Activated naive CD8-positive, alpha-beta T cell treated with anti-CD3 and anti-CD28 coated beads, Interleukin-2, amount 50 U/mL, for 24 hours (primary cell): ENCODE measurements around the gene MRAS.

ENCODE experiments used
- ATAC-seq: fragments of 150-1000 bp; cut with Tn5 transposase; one replicate; pipeline ENCODE4 v1.10.0; 2021
- DNase-seq: peaks from one replicate; pipeline ENCODE4 v3.0.0; 2021
- H3K27ac Mint-ChIP-seq: one replicate; pipeline ENCODE4 v1.8.0; 2021; ENCODE audit warnings: mild to moderate bottlenecking, mixed read lengths
- H3K27me3 Mint-ChIP-seq: one replicate; pipeline ENCODE4 v1.8.0; 2021; ENCODE audit warnings: mixed read lengths
- H3K36me3 Mint-ChIP-seq: one replicate; pipeline ENCODE4 v1.8.0; 2021; ENCODE audit warnings: low read depth, mixed read lengths
- H3K4me1 Mint-ChIP-seq: one replicate; pipeline ENCODE4 v1.8.0; 2021; ENCODE audit warnings: mixed read lengths
- H3K4me3 Mint-ChIP-seq: one replicate; pipeline ENCODE4 v1.8.0; 2021; ENCODE audit warnings: mild to moderate bottlenecking, moderate library complexity, mixed read lengths
- H3K9me3 Mint-ChIP-seq: one replicate; pipeline ENCODE4 v1.8.0; 2021; ENCODE audit warnings: mixed read lengths

The MRAS gene

DNA sequence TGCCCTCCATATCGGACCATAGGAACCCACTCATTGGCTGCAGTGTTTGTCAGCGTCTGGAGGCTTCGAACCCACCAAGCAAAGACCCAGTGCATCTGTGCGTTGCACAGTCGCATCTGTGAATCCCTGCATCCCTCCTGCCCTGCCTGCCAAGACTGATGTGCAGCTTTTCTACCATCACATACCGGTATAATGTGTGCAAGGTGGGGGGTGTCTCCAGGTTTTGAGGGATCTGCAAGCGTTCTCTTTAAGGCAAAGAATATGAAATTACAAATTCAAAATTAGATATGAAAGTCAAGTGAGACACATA lies 18.4 kb upstream of the MRAS start:
- DNase-seq (no peak), ATAC-seq (no peak)
- peak overlapping the region; percentile 81 for H3K4me3 Mint-ChIP-seq
- no peak overlapping the region for H3K27ac Mint-ChIP-seq
- no peaks in the 10 kb centered on the region for H3K9me3 Mint-ChIP-seq
- no peaks in the 10 kb centered on the region for H3K27me3 Mint-ChIP-seq
- no peaks in the 10 kb centered on the region for H3K36me3 Mint-ChIP-seq
- H3K4me1 Mint-ChIP-seq, result peaks cover 31% of the 10 kb centered on the region

DNA sequence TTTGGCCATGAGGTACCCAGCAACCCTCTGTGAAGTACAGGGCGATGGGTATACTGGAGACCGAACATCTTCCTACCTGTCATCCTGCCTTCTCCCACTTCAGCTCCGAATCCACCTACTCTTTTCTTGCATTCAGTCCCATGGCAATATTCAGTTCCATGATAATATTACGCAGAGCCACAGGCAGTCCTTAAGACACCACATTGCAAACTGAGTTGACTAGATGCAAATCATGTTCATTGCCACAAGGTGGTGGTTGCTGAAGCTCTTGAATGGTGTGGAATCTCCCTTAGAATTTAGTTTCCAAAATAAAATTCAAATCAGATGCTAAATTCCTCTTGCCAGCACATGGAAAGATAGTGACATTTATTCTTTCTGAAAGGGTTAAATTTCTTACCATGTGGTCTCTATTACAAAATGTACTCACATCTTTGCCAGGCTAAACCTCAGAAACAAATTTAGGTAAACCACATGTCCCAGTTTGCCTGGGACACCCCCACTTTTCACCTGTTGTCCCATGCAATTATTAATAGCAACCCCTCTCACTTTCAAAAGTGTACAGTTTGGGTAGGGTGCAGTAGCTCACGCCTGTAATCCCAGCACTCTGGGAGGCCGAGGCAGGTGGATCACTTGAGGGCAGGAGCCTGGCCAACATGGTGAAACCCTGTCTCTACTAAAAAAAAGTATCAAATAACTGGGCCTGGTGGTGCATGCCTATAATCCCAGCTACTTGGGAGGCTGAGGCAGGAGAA lies 17.1 kb upstream of the MRAS start:
- H3K27me3 Mint-ChIP-seq, result no peaks in the 10 kb centered on the region
- no peaks in the 10 kb centered on the region for H3K9me3 Mint-ChIP-seq
- H3K36me3 Mint-ChIP-seq, result no peaks in the 10 kb centered on the region
- ATAC-seq (no peak), DNase-seq (no peak)
- no peak overlapping the region for H3K4me3 Mint-ChIP-seq
- H3K27ac Mint-ChIP-seq, result no peak overlapping the region
- peaks cover 31% of the 10 kb centered on the region for H3K4me1 Mint-ChIP-seq

DNA sequence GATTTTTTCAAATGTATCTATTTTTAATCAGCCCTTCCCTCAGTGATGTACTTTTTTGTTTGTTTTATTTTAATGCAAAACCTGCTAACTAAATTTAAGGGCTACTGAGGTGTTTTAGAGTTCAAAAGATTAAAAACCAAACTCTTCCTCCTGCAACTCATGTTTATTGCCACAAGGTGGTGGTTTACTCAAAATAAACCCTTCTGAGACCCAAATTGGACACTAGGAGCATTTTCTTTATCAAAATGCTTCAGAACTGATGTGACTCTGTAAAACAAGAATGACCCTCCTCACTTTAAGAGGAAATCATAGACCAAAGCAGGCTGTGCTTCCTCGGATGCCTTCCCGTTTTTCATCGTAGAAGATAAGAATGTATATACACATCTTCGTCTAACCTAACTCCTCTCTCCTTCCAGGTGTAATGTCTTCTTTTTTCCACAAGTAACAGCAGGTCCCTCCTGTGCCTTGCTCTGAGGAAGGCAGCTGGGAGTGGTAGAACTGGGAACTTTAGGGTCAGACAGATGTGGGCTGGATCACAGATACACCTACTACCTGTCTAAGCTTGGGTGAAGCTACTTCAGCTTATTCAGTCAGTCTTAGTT lies 15.8 kb upstream of the MRAS start:
- no peak for DNase-seq
- no peak overlapping the region for H3K27ac Mint-ChIP-seq
- no peak for ATAC-seq
- H3K4me3 Mint-ChIP-seq, result peak overlapping the region; percentile 7
- H3K27me3 Mint-ChIP-seq, result no peaks in the 10 kb centered on the region
- no peaks in the 10 kb centered on the region for H3K9me3 Mint-ChIP-seq
- H3K36me3 Mint-ChIP-seq, result no peaks in the 10 kb centered on the region
- peaks cover 31% of the 10 kb centered on the region for H3K4me1 Mint-ChIP-seq

DNA sequence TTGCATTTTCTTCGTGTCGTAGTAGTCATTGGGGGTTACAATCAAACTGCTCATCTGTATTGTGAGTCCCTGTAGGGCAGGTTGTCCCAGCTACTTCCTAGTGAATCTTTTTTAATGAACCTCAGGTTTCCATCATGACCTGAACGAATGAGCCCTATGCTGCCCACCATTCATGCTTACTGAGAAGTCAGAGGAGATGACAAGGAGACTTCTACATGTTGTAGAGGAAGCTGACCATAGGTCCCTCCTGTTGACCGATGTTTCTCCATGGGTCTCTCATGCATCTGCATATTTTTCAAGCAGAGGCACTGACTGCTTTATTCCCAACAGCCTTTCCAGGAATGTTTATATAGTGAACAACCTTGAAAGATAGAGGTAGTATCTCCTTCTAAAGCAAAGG lies 13.8 kb upstream of the MRAS start:
- Mint-ChIP-seq H3K9me3 (no peaks in the 10 kb centered on the region), H3K27me3 (no peaks in the 10 kb centered on the region), H3K4me3 (no peak overlapping the region), H3K27ac (no peak overlapping the region), H3K36me3 (no peaks in the 10 kb centered on the region), H3K4me1 (peaks cover 17% of the 10 kb centered on the region)
- ATAC-seq (no peak), DNase-seq (no peak)

DNA sequence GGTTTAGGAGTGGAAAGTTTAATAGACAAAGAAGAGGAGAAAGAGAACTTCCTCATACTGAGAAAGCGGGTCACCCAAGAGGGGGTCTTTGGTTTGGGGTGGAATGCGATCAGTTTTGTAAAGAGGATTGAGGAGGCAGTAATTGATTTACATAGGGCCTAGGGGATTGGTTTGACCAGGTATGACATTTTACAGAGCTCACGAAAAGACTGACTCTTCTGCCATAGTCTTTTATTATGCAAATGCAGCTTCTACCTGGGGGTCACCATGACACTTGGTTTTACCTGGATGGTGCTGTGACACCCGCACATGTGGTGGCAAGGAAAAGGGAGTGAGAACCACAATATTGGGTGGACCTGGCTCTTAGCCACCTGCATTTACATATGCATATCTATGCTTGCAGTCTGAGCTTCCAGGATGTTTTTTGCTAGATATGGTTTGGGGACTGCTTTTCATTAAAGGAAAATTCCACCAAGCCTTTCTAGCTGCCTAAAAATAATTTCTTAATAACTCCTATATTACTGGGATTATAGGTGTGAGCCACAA lies 11.9 kb upstream of the MRAS start:
- no peak for ATAC-seq
- Mint-ChIP-seq H3K4me3 (no peak overlapping the region), H3K9me3 (no peaks in the 10 kb centered on the region), H3K27me3 (no peaks in the 10 kb centered on the region), H3K4me1 (peaks cover 4% of the 10 kb centered on the region), H3K36me3 (no peaks in the 10 kb centered on the region), H3K27ac (no peak overlapping the region)
- no peak for DNase-seq

DNA sequence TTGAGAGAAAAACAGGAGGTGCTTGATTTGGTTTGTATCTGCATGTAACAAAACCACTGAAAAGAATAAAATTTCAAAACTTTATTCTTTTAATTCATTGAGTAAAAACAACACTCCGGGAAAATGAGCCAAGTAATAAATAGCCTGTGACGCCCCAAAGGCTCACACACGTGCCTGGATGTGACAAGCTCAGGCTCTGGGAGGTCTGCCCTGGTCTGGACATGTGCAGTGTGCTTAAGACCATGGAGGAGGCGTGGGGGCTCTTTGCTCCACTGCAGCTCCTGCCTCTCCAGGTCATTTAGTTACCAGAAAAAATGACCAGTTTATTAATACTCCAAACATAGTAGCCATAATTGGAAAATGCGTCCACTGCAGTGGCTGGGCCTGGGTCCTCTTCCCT lies 10.1 kb upstream of the MRAS start:
- DNase-seq (no peak), ATAC-seq (no peak)
- no peaks in the 10 kb centered on the region for H3K36me3 Mint-ChIP-seq
- H3K27ac Mint-ChIP-seq, result no peak overlapping the region
- H3K4me1 Mint-ChIP-seq, result no peaks in the 10 kb centered on the region
- H3K27me3 Mint-ChIP-seq, result no peaks in the 10 kb centered on the region
- no peaks in the 10 kb centered on the region for H3K9me3 Mint-ChIP-seq
- no peak overlapping the region for H3K4me3 Mint-ChIP-seq

DNA sequence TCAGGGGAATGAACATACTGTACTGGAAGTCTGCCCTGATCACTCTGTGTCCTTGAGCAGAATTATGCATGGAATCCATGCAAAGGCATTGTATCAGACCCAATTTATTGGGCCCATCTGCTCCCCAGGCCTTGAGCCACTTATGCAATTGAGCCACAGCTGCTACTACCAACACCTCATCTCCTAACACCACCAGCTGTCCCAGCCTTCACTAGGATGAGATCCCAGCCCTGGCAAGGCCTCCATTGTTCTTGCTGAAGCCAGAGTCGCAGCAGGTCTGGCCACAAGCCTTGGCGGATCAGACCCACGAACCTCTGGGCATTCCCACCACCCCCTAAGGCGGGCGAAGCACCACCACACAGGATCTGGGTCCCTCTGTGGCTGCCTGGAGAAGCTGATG lies 9.6 kb upstream of the MRAS start:
- H3K27ac Mint-ChIP-seq, result no peak overlapping the region

DNA sequence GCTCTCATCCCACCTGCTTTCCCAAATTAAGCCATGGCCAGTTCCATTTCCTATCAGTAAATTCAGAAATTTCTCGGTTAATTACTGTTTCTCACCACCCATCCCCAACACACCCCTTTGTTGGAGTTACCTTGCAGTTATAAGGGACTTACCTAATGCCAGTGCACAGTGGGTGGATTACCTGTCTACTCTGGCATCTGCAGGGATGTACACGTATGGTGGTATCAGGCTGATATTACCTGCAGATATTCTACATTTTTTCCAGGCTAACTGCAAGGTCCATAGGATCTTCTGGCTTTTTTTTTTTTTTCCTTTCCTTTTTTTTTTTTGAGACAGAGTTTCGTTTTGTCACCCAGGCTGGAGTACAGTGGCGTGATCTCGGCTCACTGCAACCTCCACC lies 7.9 kb upstream of the MRAS start:
- Mint-ChIP-seq H3K4me1 (no peaks in the 10 kb centered on the region), H3K27ac (no peak overlapping the region), H3K27me3 (peaks cover 5% of the 10 kb centered on the region), H3K4me3 (no peak overlapping the region), H3K36me3 (no peaks in the 10 kb centered on the region), H3K9me3 (no peaks in the 10 kb centered on the region)
- ATAC-seq (no peak), DNase-seq (no peak)

More for the DNA sequence above, 9.6 kb upstream of the MRAS start:
- H3K4me3 Mint-ChIP-seq, result no peak overlapping the region
- H3K4me1 Mint-ChIP-seq, result no peaks in the 10 kb centered on the region
- H3K27me3 Mint-ChIP-seq, result no peaks in the 10 kb centered on the region
- no peaks in the 10 kb centered on the region for H3K9me3 Mint-ChIP-seq
- no peaks in the 10 kb centered on the region for H3K36me3 Mint-ChIP-seq
- DNase-seq (no peak), ATAC-seq (no peak)

DNA sequence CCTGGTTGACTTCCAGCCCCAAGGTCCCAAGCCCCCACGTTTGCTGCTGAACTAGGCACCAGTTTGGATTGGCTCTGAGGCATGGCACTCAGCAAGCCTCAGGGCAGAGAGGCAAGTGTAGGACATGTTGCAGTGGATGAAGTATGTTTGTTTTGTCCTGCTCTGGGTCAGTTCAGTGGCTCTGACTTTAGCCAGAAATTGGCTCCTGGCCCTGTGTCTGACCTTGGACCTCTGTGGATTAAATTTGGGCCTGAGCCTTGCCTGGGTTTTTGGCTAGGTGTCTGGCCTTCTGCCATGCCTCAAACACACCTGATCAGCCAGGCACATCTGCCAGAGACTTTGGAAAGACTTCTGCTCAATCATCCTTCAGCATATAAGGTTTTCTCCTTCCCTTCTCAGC lies 3.6 kb upstream of the MRAS start:
- peaks cover 4% of the 10 kb centered on the region for H3K9me3 Mint-ChIP-seq
- peaks cover 8% of the 10 kb centered on the region for H3K4me1 Mint-ChIP-seq
- no peak for ATAC-seq
- no peak overlapping the region for H3K4me3 Mint-ChIP-seq
- H3K27ac Mint-ChIP-seq, result no peak overlapping the region
- H3K36me3 Mint-ChIP-seq, result peaks cover 2% of the 10 kb centered on the region
- DNase-seq, result no peak
- peaks cover 32% of the 10 kb centered on the region for H3K27me3 Mint-ChIP-seq

DNA sequence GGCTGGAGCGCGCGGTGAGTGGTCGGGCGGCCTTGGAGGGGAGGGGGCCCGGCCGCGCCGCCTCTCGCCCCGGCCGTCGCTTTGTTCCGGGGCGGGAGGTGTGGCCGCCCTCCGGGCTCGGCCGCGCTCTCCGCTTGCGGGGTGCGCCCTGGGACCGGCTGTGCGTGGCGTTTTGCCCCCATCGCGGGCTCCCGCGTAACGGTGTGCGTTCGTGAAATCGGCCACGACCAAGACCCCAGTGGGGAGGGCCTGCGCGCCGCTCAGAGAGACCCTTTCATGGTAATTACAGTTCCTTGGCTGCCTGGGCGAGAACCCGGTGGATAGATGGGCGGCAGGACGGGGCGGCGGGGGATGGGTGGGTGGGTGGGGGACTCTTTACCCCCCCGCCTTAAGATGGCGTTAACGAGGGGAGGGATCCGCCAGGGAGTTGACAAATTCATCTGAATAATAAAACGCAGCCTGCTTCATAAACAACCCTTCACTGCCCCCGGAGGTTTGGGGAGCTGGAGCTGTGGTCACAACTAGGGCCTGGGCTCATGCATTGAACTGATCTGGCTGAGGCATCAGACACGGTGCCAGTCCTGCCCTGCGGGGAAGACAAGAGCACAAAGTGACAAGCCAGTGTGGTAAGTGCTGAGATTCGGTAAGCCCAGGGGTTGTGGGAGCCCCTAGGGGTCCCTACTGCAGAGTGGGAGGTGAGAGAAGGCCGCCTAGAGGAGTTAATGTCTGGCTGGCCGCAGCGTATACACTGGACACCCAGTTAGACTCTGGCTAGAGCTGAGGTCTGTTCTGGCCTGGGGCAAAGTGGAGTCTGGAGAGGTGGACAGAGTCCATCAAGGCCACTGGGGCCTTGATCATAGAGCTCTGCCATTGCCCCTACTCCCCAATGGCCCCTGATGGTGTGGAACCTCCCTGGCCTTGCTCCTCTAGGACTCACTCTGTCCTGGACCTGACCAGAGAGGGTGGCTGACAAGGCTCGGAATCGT lies 668 bp downstream of the MRAS start:
- peaks cover 2% of the 10 kb centered on the region for H3K36me3 Mint-ChIP-seq
- H3K27ac Mint-ChIP-seq, result no peak overlapping the region
- H3K4me3 Mint-ChIP-seq, result peak overlapping the region; percentile 45
- H3K4me1 Mint-ChIP-seq, result peaks cover 8% of the 10 kb centered on the region
- no peak for DNase-seq
- peaks cover 34% of the 10 kb centered on the region for H3K27me3 Mint-ChIP-seq
- ATAC-seq, result peak; percentile 9
- peaks cover 4% of the 10 kb centered on the region for H3K9me3 Mint-ChIP-seq

DNA sequence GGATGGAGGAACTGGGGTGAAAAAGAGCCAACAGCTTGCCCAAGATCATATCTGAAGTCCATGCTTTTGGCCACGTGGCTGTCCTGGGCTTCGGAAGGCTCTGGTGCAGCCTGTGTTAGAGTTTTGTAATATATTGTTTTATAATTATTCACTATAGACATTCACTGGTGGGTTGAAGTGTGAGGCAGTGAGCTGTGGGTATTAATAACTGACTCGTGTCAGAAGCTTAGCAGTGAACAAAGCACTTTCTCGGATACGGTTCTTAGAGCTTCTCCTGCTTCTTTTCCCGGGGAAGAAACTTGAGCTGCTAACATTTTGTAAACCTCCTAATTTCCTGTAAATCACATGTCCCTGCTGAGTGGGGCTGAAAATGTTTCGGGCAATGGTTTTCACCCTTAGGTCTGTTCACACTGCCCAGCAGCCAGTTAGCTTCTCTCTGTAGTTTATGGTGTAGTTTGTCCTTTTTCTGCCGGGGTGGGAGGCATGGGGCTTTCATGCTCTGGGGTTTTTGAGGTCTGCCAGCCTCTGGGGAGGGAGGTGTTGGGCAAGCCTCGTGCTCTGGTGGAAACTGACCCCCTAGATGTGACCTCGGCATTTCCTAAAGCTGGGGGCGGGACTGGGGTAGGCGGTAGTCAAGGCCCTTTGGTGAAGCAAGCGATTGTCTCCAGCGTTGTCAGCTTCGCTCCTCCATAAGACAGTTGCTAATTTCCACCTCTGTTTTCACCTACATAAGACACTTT lies 1.7 kb downstream of the MRAS start:
- Mint-ChIP-seq H3K9me3 (peaks cover 4% of the 10 kb centered on the region), H3K27ac (no peak overlapping the region), H3K4me3 (no peak overlapping the region), H3K27me3 (peaks cover 33% of the 10 kb centered on the region), H3K4me1 (peaks cover 8% of the 10 kb centered on the region), H3K36me3 (peaks cover 2% of the 10 kb centered on the region)
- ATAC-seq, result no peak
- no peak for DNase-seq

DNA sequence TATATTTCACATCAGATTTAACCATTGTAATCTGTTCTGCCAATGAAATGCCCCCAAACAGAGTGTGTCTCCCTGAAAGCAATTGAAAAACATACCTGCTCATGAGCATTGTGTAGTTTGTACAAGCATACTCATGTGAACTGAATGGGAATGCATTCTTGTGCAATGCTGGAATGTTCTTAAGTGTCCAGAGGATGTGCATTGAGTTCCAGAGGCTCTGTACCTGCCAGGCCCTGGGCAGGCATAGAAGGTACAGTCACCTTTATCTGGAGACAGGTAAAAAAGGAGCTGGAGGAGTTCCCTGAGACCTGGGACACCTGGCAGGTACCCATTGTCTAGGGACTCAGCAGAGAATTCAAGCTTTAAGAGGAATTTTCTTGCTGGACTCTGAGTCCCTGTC lies 2.8 kb downstream of the MRAS start:
- Mint-ChIP-seq H3K36me3 (peaks cover 2% of the 10 kb centered on the region), H3K27me3 (peaks cover 28% of the 10 kb centered on the region), H3K4me3 (no peak overlapping the region), H3K4me1 (peaks cover 8% of the 10 kb centered on the region), H3K9me3 (peaks cover 4% of the 10 kb centered on the region), H3K27ac (no peak overlapping the region)
- DNase-seq (no peak), ATAC-seq (no peak)

DNA sequence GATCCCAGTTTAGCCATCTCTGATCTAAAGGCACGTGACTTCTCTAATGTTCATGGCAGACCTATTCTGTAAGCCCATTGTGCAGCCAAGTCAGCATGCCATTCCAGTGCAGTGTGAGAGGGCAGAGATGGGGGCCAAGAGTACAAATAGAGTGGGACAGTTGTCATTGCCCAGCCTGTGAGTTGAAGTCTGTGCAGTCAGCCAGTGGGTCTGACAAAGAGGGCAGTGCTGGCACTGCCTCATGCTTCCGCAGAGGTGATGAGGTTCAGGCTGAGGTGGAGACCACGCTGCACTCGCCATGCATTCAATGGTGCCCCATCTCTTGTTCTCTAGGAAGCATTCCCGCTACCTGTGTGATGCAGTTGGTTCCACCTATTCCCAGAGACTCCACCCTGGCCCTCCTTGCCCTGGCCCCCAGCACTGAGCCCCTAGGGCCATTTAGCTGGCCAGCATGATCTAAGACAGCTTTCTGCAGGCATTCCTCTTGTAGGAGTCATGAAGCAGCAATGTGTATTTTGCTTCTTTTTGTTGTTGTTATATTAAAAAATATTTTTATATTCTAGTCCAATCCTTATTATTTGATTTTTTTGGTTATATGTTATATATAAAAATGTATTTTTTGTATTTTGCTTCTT lies 3.7 kb downstream of the MRAS start:
- Mint-ChIP-seq H3K36me3 (peaks cover 2% of the 10 kb centered on the region), H3K9me3 (peaks cover 4% of the 10 kb centered on the region), H3K27ac (no peak overlapping the region), H3K27me3 (peaks cover 19% of the 10 kb centered on the region), H3K4me1 (peaks cover 8% of the 10 kb centered on the region), H3K4me3 (no peak overlapping the region)
- ATAC-seq (no peak), DNase-seq (no peak)

DNA sequence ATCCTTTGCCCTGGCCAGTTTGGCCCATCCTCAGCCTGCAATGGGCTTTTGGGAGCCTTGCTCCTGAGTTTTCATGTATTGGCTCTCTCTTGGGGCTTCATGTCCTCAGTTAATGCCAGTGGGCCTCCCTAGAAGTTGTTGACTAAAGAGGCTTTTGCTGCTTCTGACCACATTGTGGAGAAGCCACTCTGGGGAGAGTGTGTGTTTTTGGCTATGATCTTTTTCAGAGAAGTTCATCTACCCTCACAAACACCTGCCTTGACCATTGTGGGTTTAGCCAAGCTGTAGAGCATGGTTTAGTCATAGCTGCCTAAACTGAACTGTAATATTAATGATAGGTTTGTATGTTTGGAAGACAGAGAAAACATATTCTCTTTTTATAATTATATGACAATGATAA lies 6.0 kb downstream of the MRAS start:
- DNase-seq (no peak), ATAC-seq (no peak)
- Mint-ChIP-seq H3K4me3 (no peak overlapping the region), H3K36me3 (no peaks in the 10 kb centered on the region), H3K9me3 (no peaks in the 10 kb centered on the region), H3K4me1 (no peaks in the 10 kb centered on the region), H3K27me3 (peaks cover 5% of the 10 kb centered on the region), H3K27ac (no peak overlapping the region)
